CD14-positive monocyte (primary cell): ENCODE data around the gene SANBR. TPM values are rescaled to one million over a fixed set of nuclear protein-coding genes. Genes with fewer than 3 reads are reported as not detected.

Experiments
- DNase-seq, 3 donors: peaks; one replicate each; pipeline ENCODE4 v3.0.0-alpha.2; 2011 to 2022
- H2AFZ ChIP-seq: 2 replicates; pipeline ENCODE4 v1.6.0; 2012; ENCODE audit warnings: mild to moderate bottlenecking, low read depth, low read length, inconsistent platforms; ENCODE audit not compliant: insufficient read depth, poor library complexity, severe bottlenecking
- H3K27ac ChIP-seq, 2 donors: 1 replicate in 1 of 2; 2 replicates in 1 of 2; pipeline ENCODE4 v1.5.1; 2012 to 2013; ENCODE audit warnings: low read length in 2 of 2, control low read depth in 1 of 2, inconsistent platforms in 1 of 2, low read depth in 1 of 2, mild to moderate bottlenecking in 1 of 2
- H3K27me3 ChIP-seq, 2 donors: one replicate each; pipeline versions ENCODE4 v1.6.0 to v1.6.1; 2011 to 2013; ENCODE audit warnings: low read length in 2 of 2; ENCODE audit not compliant: control insufficient read depth in 2 of 2, insufficient read depth in 2 of 2
- H3K36me3 ChIP-seq, 2 donors: replicated peaks in 1 of 2; 1 replicate in 1 of 2; 2 replicates in 1 of 2; pipeline versions ENCODE4 v1.5.1 to v1.6.1; 2012 to 2013; ENCODE audit warnings: low read length in 2 of 2, control low read depth in 1 of 2, inconsistent platforms in 1 of 2, mild to moderate bottlenecking in 1 of 2; ENCODE audit not compliant: insufficient read depth in 2 of 2, control insufficient read depth in 1 of 2
- H3K4me1 ChIP-seq, 2 donors: 1 replicate in 1 of 2; 2 replicates in 1 of 2; pipeline versions ENCODE4 v1.5.1 to v1.6.1; 2012 to 2013; ENCODE audit warnings: low read length in 2 of 2, control low read depth in 1 of 2, inconsistent platforms in 1 of 2, mild to moderate bottlenecking in 1 of 2, moderate library complexity in 1 of 2; ENCODE audit not compliant: insufficient read depth in 2 of 2, control insufficient read depth in 1 of 2
- H3K4me2 ChIP-seq: replicated peaks from 2 replicates; pipeline ENCODE3; 2012; ENCODE audit warnings: low read length, moderate library complexity, mild to moderate bottlenecking; ENCODE audit not compliant: poor library complexity, severe bottlenecking; ENCODE audit errors: extremely low read depth
- H3K4me3 ChIP-seq, 3 experiments: fragments of 200-600 bp in 1 of 3; sonication (generic) in 1 of 3; replicated peaks in 1 of 3; 1 replicate in 2 of 3; 2 replicates in 1 of 3; pipeline ENCODE4 v1.5.1; 2011 to 2013; ENCODE audit warnings: low read length in 3 of 3, mild to moderate bottlenecking in 3 of 3, control low read depth in 2 of 3, low read depth in 2 of 3, inconsistent platforms in 1 of 3, moderate library complexity in 1 of 3
- H3K79me2 ChIP-seq: 2 replicates; pipeline ENCODE4 v1.6.0; 2012; ENCODE audit warnings: mild to moderate bottlenecking, control low read depth, inconsistent platforms, low read length, moderate library complexity; ENCODE audit not compliant: insufficient read depth
- H3K9ac ChIP-seq: 2 replicates; pipeline ENCODE4 v1.6.0; 2017; ENCODE audit warnings: low read length, mild to moderate bottlenecking; ENCODE audit not compliant: insufficient read depth, poor library complexity, severe bottlenecking
- H3K9me3 ChIP-seq, 2 donors: replicated peaks in 1 of 2; 1 replicate in 1 of 2; 2 replicates in 1 of 2; pipeline versions ENCODE4 v1.5.1 to v1.6.1; 2012 to 2013; ENCODE audit warnings: low read length in 2 of 2, control low read depth in 1 of 2; ENCODE audit not compliant: control insufficient read depth in 1 of 2, insufficient read depth in 1 of 2
- H4K20me1 ChIP-seq: 2 replicates; pipeline ENCODE4 v1.6.0; 2012; ENCODE audit warnings: mild to moderate bottlenecking, low read length, control low read depth, moderate library complexity; ENCODE audit not compliant: insufficient read depth
- H3K27ac Mint-ChIP-seq, 7 donors: one replicate each; pipeline ENCODE4 v1.8.0; 2020; ENCODE audit warnings: mild to moderate bottlenecking in 7 of 7, mixed read lengths in 7 of 7, moderate library complexity in 6 of 7, inconsistent platforms in 2 of 7
- H3K27me3 Mint-ChIP-seq, 3 donors: one replicate each; pipeline ENCODE4 v1.8.0; 2021 to 2022; ENCODE audit warnings: low read depth in 3 of 3, mild to moderate bottlenecking in 3 of 3, mixed read lengths in 3 of 3, moderate library complexity in 3 of 3, inconsistent platforms in 1 of 3
- H3K36me3 Mint-ChIP-seq, 2 donors: one replicate each; pipeline ENCODE4 v1.8.0; 2020; ENCODE audit warnings: mixed read lengths in 2 of 2, inconsistent platforms in 1 of 2, mild to moderate bottlenecking in 1 of 2
- H3K4me1 Mint-ChIP-seq: one replicate; pipeline ENCODE4 v1.8.0; 2020; ENCODE audit warnings: mild to moderate bottlenecking, mixed read lengths
- H3K4me3 Mint-ChIP-seq, 2 donors: one replicate each; pipeline ENCODE4 v1.8.0; 2020; ENCODE audit warnings: mild to moderate bottlenecking in 2 of 2, mixed read lengths in 2 of 2, moderate library complexity in 1 of 2
- H3K9me3 Mint-ChIP-seq, 7 donors: one replicate each; pipeline ENCODE4 v1.8.0; 2020 to 2022; ENCODE audit warnings: mixed read lengths in 7 of 7, mild to moderate bottlenecking in 6 of 7, moderate library complexity in 6 of 7, inconsistent platforms in 2 of 7
- intact Hi-C, 2 donors: fragments of 100-400 bp; cut with micrococcal nuclease; formaldehyde crosslinking; loops; one replicate each; pipeline versions ENCODE4 v1.15.0 to v1.15.1; 2023
- polyA plus RNA-seq, 3 donors: library from polyadenylated mRNA; depleted of rRNA in 1 of 3; unstranded in 2 of 3; stranded (reverse) in 1 of 3; fragments of 300-500 nt in 2 of 3; fragments of >200 nt in 1 of 3; fragmentation: Illumina TruSeq in 2 of 3; gene quantifications; 1 replicate in 2 of 3; 2 replicates in 1 of 3; pipeline ENCODE4 v1.2.3, GENCODE V29; 2012 to 2021
- TF ChIP-seq, protein P1 (sequence below): fragments of 200-600 bp; IDR thresholded peaks from one replicate; pipeline ENCODE4 v1.8.0; 2022; ENCODE audit warnings: antibody characterized with exemption, mild to moderate bottlenecking

The SANBR gene
- polyA plus RNA-seq, 3 donors: 1.9 to 3.5 (median 3.4) TPM

DNA sequence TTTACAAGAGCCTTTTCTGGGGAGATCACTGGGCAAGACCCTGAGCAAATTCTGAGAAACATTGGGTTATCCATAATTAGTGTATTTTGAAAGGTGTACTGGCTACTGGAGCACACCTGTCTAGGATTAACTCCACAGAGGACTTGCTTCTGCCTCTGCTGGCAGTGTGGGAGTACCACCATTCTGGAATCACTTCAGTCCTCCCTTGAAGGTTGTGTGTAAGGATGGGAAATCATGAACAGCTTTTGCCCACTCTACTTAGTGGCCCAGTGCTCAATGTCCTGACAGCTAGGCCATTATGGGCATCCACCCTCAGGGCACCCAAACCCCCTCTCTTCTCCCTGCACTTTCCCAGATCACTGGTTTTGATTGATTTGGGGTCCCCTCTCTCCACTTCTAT, 8.1 kb upstream of the SANBR start:
- Histone ChIP-seq H3K27ac (no peak overlapping the region), H3K4me1 (no peaks in the 10 kb centered on the region), H3K27me3 (no peaks in the 10 kb centered on the region), H3K36me3 (peaks cover 8 to 32% of the 10 kb centered on the region in 2 donors), H2AFZ (no peak overlapping the region), H4K20me1 (no peaks in the 10 kb centered on the region), H3K9ac (no peak overlapping the region), H3K9me3 (no peaks in the 10 kb centered on the region), H3K4me2 (no peak overlapping the region), H3K79me2 (no peaks in the 10 kb centered on the region), H3K4me3 (no peak overlapping the region)
- Mint-ChIP-seq H3K9me3 (peaks cover 0 to 2% (median 0%) of the 10 kb centered on the region in 7 donors), H3K36me3 (peaks cover 18 to 41% of the 10 kb centered on the region in 2 donors), H3K27me3 (peaks cover 0 to 1% (median 0%) of the 10 kb centered on the region in 3 donors), H3K4me3 (no peak overlapping the region), H3K27ac (peak overlapping the region in 1 of 7 donors; percentile 44), H3K4me1 (no peaks in the 10 kb centered on the region)
- DNase-seq: no peak
- TF ChIP-seq, protein P1, sequence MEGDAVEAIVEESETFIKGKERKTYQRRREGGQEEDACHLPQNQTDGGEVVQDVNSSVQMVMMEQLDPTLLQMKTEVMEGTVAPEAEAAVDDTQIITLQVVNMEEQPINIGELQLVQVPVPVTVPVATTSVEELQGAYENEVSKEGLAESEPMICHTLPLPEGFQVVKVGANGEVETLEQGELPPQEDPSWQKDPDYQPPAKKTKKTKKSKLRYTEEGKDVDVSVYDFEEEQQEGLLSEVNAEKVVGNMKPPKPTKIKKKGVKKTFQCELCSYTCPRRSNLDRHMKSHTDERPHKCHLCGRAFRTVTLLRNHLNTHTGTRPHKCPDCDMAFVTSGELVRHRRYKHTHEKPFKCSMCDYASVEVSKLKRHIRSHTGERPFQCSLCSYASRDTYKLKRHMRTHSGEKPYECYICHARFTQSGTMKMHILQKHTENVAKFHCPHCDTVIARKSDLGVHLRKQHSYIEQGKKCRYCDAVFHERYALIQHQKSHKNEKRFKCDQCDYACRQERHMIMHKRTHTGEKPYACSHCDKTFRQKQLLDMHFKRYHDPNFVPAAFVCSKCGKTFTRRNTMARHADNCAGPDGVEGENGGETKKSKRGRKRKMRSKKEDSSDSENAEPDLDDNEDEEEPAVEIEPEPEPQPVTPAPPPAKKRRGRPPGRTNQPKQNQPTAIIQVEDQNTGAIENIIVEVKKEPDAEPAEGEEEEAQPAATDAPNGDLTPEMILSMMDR: no peak
- intact Hi-C loops: no loop called here

DNA sequence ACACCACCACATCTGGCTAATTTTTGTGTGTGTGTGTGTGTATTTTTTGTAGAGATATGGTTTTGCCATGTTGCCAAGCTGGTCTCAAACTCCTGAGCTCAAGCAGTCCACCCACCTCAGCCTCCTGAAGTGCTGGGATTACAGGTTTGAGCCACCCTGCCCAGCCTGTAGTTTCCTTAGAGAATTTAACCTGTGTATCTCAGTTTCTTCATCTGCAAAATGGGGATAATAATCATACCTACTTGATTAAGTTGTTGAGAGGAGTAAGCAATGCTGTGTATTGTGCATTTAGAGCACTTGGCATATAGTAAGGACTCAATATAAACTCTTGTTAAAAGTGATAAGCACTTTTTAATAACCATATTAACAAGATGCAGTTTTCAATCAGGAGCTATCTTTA, 6.3 kb upstream of the SANBR start:
- H3K9me3 ChIP-seq: no peaks in the 10 kb centered on the region
- Mint-ChIP-seq H3K9me3 (peaks cover 0 to 2% (median 0%) of the 10 kb centered on the region in 7 donors), H3K4me3 (no peak overlapping the region), H3K4me1 (no peaks in the 10 kb centered on the region), H3K36me3 (peaks cover 18 to 36% of the 10 kb centered on the region in 2 donors), H3K27ac (peak overlapping the region in 1 of 7 donors; percentile 61), H3K27me3 (peaks cover 0 to 2% (median 1%) of the 10 kb centered on the region in 3 donors)
- no peak for DNase-seq
- H3K79me2 ChIP-seq: no peaks in the 10 kb centered on the region
- TF ChIP-seq, protein P1: no peak
- peaks cover 4 to 21% of the 10 kb centered on the region in 2 donors for H3K36me3 ChIP-seq
- H3K27me3 ChIP-seq: no peaks in the 10 kb centered on the region
- H4K20me1 ChIP-seq: no peaks in the 10 kb centered on the region
- H3K27ac ChIP-seq: no peak overlapping the region
- no peak overlapping the region for H3K9ac ChIP-seq
- no peak overlapping the region for H2AFZ ChIP-seq
- H3K4me3 ChIP-seq: no peak overlapping the region
- H3K4me2 ChIP-seq: no peak overlapping the region
- intact Hi-C loops: no loop called here
- no peaks in the 10 kb centered on the region for H3K4me1 ChIP-seq
